Activated CD8-positive, alpha-beta memory T cell treated with anti-CD3 and anti-CD28 coated beads, Interleukin-2, amount 50 U/mL, for 4 hours (primary cell): ENCODE data around the gene VAV2.

ENCODE experiments used
- DNase-seq: peaks from one replicate; pipeline ENCODE4 v3.0.0-alpha.2; 2020

Gene VAV2

GRCh38 chr9:133873009-133873408 is 119.1 kb downstream of the VAV2 start:
- DNase-seq, result no peak

- DNase-seq, result no peak
Observed at GRCh38 chr9:133870598-133871595, 121.2 kb downstream of the VAV2 start.

- no peak for DNase-seq
Observed at GRCh38 chr9:133869674-133870405, 122.3 kb downstream of the VAV2 start.

- DNase-seq, result no peak
Observed at GRCh38 chr9:133868203-133868602, 123.9 kb downstream of the VAV2 start.

- no peak for DNase-seq
Observed at GRCh38 chr9:133866946-133867345, 125.2 kb downstream of the VAV2 start.

- DNase-seq, result no peak
Observed at GRCh38 chr9:133864011-133864410, 128.1 kb downstream of the VAV2 start.

GRCh38 chr9:133863257-133863592 is 128.9 kb downstream of the VAV2 start:
- no peak for DNase-seq

GRCh38 chr9:133862585-133863256 is 129.4 kb downstream of the VAV2 start:
- DNase-seq, result no peak

GRCh38 chr9:133861692-133862091 is 130.4 kb downstream of the VAV2 start:
- DNase-seq, result no peak

GRCh38 chr9:133861086-133861485 is 131.0 kb downstream of the VAV2 start:
- no peak for DNase-seq

- DNase-seq, result no peak
Observed at GRCh38 chr9:133858771-133859170, 133.4 kb downstream of the VAV2 start.

- no peak for DNase-seq
Observed at GRCh38 chr9:133857639-133858038, 134.5 kb downstream of the VAV2 start.

- DNase-seq, result no peak
Observed at GRCh38 chr9:133856798-133857197, 135.3 kb downstream of the VAV2 start.

- no peak for DNase-seq
Observed at GRCh38 chr9:133855802-133856521, 136.2 kb downstream of the VAV2 start.

GRCh38 chr9:133855371-133855770 is 136.8 kb downstream of the VAV2 start:
- DNase-seq, result no peak

GRCh38 chr9:133854765-133855164 is 137.4 kb downstream of the VAV2 start:
- DNase-seq, result no peak

GRCh38 chr9:133854048-133854447 is 138.1 kb downstream of the VAV2 start:
- DNase-seq, result no peak

GRCh38 chr9:133853331-133853730 is 138.8 kb downstream of the VAV2 start:
- DNase-seq, result no peak

GRCh38 chr9:133852431-133852830 is 139.7 kb downstream of the VAV2 start:
- DNase-seq, result no peak

- DNase-seq, result no peak
Observed at GRCh38 chr9:133851693-133852092, 140.4 kb downstream of the VAV2 start.

- no peak for DNase-seq
Observed at GRCh38 chr9:133850937-133851336, 141.2 kb downstream of the VAV2 start.

GRCh38 chr9:133850161-133850560 is 142.0 kb downstream of the VAV2 start:
- no peak for DNase-seq
